Measurements from ENCODE around the gene CNTN4.

DNA sequence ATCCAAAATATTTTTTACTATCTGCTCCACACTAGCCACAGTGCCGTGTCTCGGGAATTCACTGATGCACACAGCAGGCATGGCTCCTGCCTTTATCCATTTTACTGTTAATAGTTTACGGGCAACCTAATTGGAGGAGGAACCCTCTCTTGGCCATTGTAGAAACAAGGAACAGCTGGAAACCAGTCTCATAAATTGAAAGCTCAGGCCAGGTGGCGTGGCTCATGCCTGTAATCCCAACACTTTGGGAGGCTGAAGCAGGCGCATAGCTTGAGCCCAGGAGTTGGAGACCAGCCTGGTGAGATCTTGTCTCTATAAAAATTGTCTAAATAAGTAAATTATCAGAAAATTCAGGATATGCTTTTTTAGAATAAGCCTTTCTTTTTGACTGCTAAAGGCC lies 972.5 kb downstream of the CNTN4 start:
- TF ChIP-seq, protein P1, sequence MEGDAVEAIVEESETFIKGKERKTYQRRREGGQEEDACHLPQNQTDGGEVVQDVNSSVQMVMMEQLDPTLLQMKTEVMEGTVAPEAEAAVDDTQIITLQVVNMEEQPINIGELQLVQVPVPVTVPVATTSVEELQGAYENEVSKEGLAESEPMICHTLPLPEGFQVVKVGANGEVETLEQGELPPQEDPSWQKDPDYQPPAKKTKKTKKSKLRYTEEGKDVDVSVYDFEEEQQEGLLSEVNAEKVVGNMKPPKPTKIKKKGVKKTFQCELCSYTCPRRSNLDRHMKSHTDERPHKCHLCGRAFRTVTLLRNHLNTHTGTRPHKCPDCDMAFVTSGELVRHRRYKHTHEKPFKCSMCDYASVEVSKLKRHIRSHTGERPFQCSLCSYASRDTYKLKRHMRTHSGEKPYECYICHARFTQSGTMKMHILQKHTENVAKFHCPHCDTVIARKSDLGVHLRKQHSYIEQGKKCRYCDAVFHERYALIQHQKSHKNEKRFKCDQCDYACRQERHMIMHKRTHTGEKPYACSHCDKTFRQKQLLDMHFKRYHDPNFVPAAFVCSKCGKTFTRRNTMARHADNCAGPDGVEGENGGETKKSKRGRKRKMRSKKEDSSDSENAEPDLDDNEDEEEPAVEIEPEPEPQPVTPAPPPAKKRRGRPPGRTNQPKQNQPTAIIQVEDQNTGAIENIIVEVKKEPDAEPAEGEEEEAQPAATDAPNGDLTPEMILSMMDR (IDR thresholded peaks at IDR 0.05; ENCODE audit: low read depth, low read length, missing input control): no peak
- TF ChIP-seq FOXA2 (IDR thresholded peaks at IDR 0.05) (no peak), RXRA (IDR thresholded peaks at IDR 0.05) (no peak), GABPA (IDR thresholded peaks at IDR 0.05 in 1 of 2, conservative IDR thresholded peaks at IDR 0.05 in 1 of 2) (no peak), EGR1 (IDR thresholded peaks at IDR 0.05; ENCODE audit: low read depth in 2 of 2) (no peak), TAF1 (conservative IDR thresholded peaks at IDR 0.05) (no peak), JUND (IDR thresholded peaks at IDR 0.05) (no peak), SP1 (IDR thresholded peaks at IDR 0.05) (no peak)
- TF ChIP-seq, protein P2, sequence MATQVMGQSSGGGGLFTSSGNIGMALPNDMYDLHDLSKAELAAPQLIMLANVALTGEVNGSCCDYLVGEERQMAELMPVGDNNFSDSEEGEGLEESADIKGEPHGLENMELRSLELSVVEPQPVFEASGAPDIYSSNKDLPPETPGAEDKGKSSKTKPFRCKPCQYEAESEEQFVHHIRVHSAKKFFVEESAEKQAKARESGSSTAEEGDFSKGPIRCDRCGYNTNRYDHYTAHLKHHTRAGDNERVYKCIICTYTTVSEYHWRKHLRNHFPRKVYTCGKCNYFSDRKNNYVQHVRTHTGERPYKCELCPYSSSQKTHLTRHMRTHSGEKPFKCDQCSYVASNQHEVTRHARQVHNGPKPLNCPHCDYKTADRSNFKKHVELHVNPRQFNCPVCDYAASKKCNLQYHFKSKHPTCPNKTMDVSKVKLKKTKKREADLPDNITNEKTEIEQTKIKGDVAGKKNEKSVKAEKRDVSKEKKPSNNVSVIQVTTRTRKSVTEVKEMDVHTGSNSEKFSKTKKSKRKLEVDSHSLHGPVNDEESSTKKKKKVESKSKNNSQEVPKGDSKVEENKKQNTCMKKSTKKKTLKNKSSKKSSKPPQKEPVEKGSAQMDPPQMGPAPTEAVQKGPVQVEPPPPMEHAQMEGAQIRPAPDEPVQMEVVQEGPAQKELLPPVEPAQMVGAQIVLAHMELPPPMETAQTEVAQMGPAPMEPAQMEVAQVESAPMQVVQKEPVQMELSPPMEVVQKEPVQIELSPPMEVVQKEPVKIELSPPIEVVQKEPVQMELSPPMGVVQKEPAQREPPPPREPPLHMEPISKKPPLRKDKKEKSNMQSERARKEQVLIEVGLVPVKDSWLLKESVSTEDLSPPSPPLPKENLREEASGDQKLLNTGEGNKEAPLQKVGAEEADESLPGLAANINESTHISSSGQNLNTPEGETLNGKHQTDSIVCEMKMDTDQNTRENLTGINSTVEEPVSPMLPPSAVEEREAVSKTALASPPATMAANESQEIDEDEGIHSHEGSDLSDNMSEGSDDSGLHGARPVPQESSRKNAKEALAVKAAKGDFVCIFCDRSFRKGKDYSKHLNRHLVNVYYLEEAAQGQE (IDR thresholded peaks at IDR 0.05): no peak
- TF ChIP-seq, protein P3, sequence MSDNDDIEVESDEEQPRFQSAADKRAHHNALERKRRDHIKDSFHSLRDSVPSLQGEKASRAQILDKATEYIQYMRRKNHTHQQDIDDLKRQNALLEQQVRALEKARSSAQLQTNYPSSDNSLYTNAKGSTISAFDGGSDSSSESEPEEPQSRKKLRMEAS (IDR thresholded peaks at IDR 0.05): no peak

Measured in liver (tissue), 3 donors.